Measurements from ENCODE around the gene CAVIN1.

Gene CAVIN1

GRCh38 chr17:42422958-42423712, at the start of gene CAVIN1 (continued):
- TF ChIP-seq ZFHX2 (tag by site-specific recombination; conservative IDR thresholded peaks at IDR 0.05) (peak; percentile 33; the same call in 1 of the 2 replicates), ZNF140 (tag by site-specific recombination; IDR thresholded peaks at IDR 0.05) (no peak), ZNF423 (tag by site-specific recombination; IDR thresholded peaks at IDR 0.05) (no peak), KLF8 (tag by site-specific recombination; IDR thresholded peaks at IDR 0.05) (peak; percentile 97), ZNF202 (tag by site-specific recombination; IDR thresholded peaks at IDR 0.05; ENCODE audit: borderline replicate concordance) (no peak), ZNF704 (tag by site-specific recombination; IDR thresholded peaks at IDR 0.05) (no peak)
- TF ChIP-seq, protein P1, sequence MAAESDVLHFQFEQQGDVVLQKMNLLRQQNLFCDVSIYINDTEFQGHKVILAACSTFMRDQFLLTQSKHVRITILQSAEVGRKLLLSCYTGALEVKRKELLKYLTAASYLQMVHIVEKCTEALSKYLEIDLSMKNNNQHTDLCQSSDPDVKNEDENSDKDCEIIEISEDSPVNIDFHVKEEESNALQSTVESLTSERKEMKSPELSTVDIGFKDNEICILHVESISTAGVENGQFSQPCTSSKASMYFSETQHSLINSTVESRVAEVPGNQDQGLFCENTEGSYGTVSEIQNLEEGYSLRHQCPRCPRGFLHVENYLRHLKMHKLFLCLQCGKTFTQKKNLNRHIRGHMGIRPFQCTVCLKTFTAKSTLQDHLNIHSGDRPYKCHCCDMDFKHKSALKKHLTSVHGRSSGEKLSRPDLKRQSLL (tag by site-specific recombination; IDR thresholded peaks at IDR 0.05) = peak; percentile 97

DNA sequence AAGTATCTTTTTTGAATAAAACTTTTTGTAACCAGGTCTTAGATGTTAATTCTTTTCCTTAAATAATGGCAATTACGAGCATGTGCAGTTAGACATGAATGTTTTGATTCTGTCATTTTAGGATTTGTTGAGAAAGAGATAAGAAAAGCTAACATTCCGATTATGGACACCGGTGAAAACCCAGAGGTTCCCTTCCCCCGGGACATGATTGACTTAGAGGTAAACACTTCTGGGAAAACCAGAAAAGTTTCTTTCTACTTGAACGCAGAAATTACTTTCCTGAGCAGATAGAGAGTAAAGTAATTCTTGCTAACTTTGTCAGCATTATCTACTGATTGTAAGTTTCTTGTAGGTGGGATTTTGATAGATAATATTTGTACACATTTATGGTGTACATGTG, 44.8 kb upstream of the CAVIN1 start:
- Histone ChIP-seq H3K4me1 (ENCODE audit: control insufficient read depth, insufficient read depth, low read length) (peaks cover 2% of the 10 kb centered on the region; the same call in 1 of the 2 replicates), H3K4me3 (ENCODE audit: low read depth, low read length) (no peak overlapping the region), H3K9me3 (ENCODE audit: control insufficient read depth, insufficient read depth, low read depth, low read length) (no peaks in the 10 kb centered on the region), H3K36me3 (ENCODE audit: control insufficient read depth in 2 of 2, insufficient read depth in 1 of 2, low read length in 2 of 2) (peaks cover 75 to 79% of the 10 kb centered on the region in 2 experiments), H3K27ac (ENCODE audit: extremely low read depth, low read depth, low read length) (no peak overlapping the region)
- ChIA-PET POLR2A (no interaction called here), CTCF (interaction anchor here (0.5 to 2.6 kb wide), 5 partner anchors 8 to 616 kb away, joined by 3 to 12 read pairs (median 3); no protein-coding TSS in a partner anchor)
- TF ChIP-seq, protein P2, sequence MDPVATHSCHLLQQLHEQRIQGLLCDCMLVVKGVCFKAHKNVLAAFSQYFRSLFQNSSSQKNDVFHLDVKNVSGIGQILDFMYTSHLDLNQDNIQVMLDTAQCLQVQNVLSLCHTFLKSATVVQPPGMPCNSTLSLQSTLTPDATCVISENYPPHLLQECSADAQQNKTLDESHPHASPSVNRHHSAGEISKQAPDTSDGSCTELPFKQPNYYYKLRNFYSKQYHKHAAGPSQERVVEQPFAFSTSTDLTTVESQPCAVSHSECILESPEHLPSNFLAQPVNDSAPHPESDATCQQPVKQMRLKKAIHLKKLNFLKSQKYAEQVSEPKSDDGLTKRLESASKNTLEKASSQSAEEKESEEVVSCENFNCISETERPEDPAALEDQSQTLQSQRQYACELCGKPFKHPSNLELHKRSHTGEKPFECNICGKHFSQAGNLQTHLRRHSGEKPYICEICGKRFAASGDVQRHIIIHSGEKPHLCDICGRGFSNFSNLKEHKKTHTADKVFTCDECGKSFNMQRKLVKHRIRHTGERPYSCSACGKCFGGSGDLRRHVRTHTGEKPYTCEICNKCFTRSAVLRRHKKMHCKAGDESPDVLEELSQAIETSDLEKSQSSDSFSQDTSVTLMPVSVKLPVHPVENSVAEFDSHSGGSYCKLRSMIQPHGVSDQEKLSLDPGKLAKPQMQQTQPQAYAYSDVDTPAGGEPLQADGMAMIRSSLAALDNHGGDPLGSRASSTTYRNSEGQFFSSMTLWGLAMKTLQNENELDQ (tag by site-specific recombination; IDR thresholded peaks at IDR 0.05; ENCODE audit: low read depth) = no peak
- TF ChIP-seq ZNF560 (tag by site-specific recombination; IDR thresholded peaks at IDR 0.05; ENCODE audit: borderline replicate concordance) (no peak), ZNF776 (tag by site-specific recombination; IDR thresholded peaks at IDR 0.05; ENCODE audit: borderline replicate concordance) (no peak), TCF7L2 (IDR thresholded peaks at IDR 0.05; ENCODE audit: borderline replicate concordance, low read depth, low read length) (no peak), ZNF621 (tag by site-specific recombination; IDR thresholded peaks at IDR 0.05) (no peak)

DNA sequence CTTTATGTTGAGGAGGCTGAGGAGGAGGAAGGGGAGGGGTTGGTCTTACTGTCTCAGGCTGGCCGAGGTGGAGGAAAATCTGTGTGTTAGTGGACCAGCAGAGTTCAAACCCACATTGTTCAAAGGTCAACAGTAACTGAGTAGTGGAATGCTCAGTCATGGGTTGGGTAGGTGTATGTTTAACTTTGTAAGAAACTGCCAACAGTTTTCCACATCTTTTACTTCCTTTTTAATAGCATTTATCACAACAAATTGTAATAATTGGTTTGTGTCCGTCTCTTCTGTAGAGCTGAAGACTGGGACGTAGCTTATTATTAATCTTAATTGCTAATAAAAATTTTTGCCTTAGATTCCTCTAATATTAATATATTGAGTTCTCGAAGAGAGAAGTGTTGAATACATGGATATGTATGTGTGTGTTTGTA, 40.9 kb upstream of the CAVIN1 start:
- H3K36me3 ChIP-seq (ENCODE audit: control insufficient read depth in 2 of 2, insufficient read depth in 1 of 2, low read length in 2 of 2) = peaks cover 58 to 69% of the 10 kb centered on the region in 2 experiments

More for the DNA sequence above, 40.9 kb upstream of the CAVIN1 start:
- ChIA-PET CTCF (interaction anchor here (0.6 to 1.9 kb wide), 3 partner anchors 54 to 242 kb away, joined by 3 to 8 read pairs (median 4); no protein-coding TSS in a partner anchor), POLR2A (interaction anchor here (0.6 kb wide), 1 partner anchor 130 kb away, joined by 4 read pairs; no protein-coding TSS in a partner anchor)
- H3K4me1 ChIP-seq (ENCODE audit: control insufficient read depth, insufficient read depth, low read length) = peaks cover 7% of the 10 kb centered on the region
- no peak overlapping the region for H3K4me3 ChIP-seq (ENCODE audit: low read depth, low read length)
- TF ChIP-seq ZNF585B (tag by site-specific recombination; IDR thresholded peaks at IDR 0.05) = no peak
- no peak for TF ChIP-seq ZNF248 (tag by site-specific recombination; IDR thresholded peaks at IDR 0.05)
- TF ChIP-seq, protein P3, sequence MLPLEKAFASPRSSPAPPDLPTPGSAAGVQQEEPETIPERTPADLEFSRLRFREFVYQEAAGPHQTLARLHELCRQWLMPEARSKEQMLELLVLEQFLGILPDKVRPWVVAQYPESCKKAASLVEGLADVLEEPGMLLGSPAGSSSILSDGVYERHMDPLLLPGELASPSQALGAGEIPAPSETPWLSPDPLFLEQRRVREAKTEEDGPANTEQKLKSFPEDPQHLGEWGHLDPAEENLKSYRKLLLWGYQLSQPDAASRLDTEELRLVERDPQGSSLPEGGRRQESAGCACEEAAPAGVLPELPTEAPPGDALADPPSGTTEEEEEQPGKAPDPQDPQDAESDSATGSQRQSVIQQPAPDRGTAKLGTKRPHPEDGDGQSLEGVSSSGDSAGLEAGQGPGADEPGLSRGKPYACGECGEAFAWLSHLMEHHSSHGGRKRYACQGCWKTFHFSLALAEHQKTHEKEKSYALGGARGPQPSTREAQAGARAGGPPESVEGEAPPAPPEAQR (tag by site-specific recombination; IDR thresholded peaks at IDR 0.05) = no peak
- no peak for TF ChIP-seq YY1 (tag by site-specific recombination; IDR thresholded peaks at IDR 0.05)
- TF ChIP-seq, protein P2 (tag by site-specific recombination; IDR thresholded peaks at IDR 0.05; ENCODE audit: low read depth) = no peak
- TF ChIP-seq, protein P4, sequence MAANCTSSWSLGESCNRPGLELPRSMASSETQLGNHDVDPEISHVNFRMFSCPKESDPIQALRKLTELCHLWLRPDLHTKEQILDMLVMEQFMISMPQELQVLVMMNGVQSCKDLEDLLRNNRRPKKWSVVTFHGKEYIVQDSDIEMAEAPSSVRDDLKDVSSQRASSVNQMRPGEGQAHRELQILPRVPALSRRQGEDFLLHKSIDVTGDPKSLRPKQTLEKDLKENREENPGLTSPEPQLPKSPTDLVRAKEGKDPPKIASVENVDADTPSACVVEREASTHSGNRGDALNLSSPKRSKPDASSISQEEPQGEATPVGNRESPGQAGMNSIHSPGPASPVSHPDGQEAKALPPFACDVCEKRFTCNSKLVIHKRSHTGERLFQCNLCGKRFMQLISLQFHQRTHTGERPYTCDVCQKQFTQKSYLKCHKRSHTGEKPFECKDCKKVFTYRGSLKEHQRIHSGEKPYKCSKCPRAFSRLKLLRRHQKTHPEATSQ (tag by site-specific recombination; IDR thresholded peaks at IDR 0.05) = no peak
- no peak for TF ChIP-seq ZIC2 (tag by site-specific recombination; IDR thresholded peaks at IDR 0.05)
- no peak for TF ChIP-seq ZBTB8A (tag by site-specific recombination; IDR thresholded peaks at IDR 0.05)
- no peak overlapping the region for H3K27ac ChIP-seq (ENCODE audit: extremely low read depth, low read depth, low read length)
- no peaks in the 10 kb centered on the region for H3K9me3 ChIP-seq (ENCODE audit: control insufficient read depth, insufficient read depth, low read depth, low read length)

All from HEK293 (cell line).